ENCODE results near the gene CYBRD1. TPM values are rescaled to one million over a fixed set of nuclear protein-coding genes. Genes with fewer than 3 reads are reported as not detected.

The CYBRD1 gene
- total RNA-seq, 1 donor from 2014 or later: 148 TPM

GRCh38 chr2:171514908-171515582, 7.2 kb upstream of the CYBRD1 start:
- Mint-ChIP-seq H3K27ac (ENCODE audit: unreplicated experiment) (no peak overlapping the region), H3K4me1 (ENCODE audit: unreplicated experiment) (peaks cover 8% of the 10 kb centered on the region), H3K9me3 (ENCODE audit: unreplicated experiment) (no peaks in the 10 kb centered on the region), H3K36me3 (ENCODE audit: unreplicated experiment) (no peaks in the 10 kb centered on the region), H3K4me3 (ENCODE audit: unreplicated experiment) (no peak overlapping the region), H3K27me3 (ENCODE audit: unreplicated experiment) (no peaks in the 10 kb centered on the region)
- no peak for DNase-seq (ENCODE audit: extremely low spot score, unreplicated experiment)
- TF ChIP-seq CTCF (IDR thresholded peaks at IDR 0.05): no peak

- Mint-ChIP-seq H3K9me3 (ENCODE audit: unreplicated experiment) (no peaks in the 10 kb centered on the region), H3K36me3 (ENCODE audit: unreplicated experiment) (no peaks in the 10 kb centered on the region), H3K4me3 (ENCODE audit: unreplicated experiment) (no peak overlapping the region), H3K27me3 (ENCODE audit: unreplicated experiment) (no peaks in the 10 kb centered on the region), H3K27ac (ENCODE audit: unreplicated experiment) (no peak overlapping the region), H3K4me1 (ENCODE audit: unreplicated experiment) (peaks cover 8% of the 10 kb centered on the region)
- no peak for DNase-seq (ENCODE audit: extremely low spot score, unreplicated experiment)
- TF ChIP-seq CTCF (IDR thresholded peaks at IDR 0.05): no peak
Measured at GRCh38 chr2:171515672-171516298, 6.5 kb upstream of the CYBRD1 start.

GRCh38 chr2:171516793-171517192, 5.5 kb upstream of the CYBRD1 start:
- Mint-ChIP-seq H3K4me3 (ENCODE audit: unreplicated experiment) (no peak overlapping the region), H3K4me1 (ENCODE audit: unreplicated experiment) (peaks cover 17% of the 10 kb centered on the region), H3K27me3 (ENCODE audit: unreplicated experiment) (no peaks in the 10 kb centered on the region), H3K9me3 (ENCODE audit: unreplicated experiment) (no peaks in the 10 kb centered on the region), H3K27ac (ENCODE audit: unreplicated experiment) (no peak overlapping the region), H3K36me3 (ENCODE audit: unreplicated experiment) (no peaks in the 10 kb centered on the region)
- no peak for DNase-seq (ENCODE audit: extremely low spot score, unreplicated experiment)
- no peak for TF ChIP-seq CTCF (IDR thresholded peaks at IDR 0.05)

GRCh38 chr2:171520471-171520870, 1.8 kb upstream of the CYBRD1 start:
- Mint-ChIP-seq H3K4me3 (ENCODE audit: unreplicated experiment) (no peak overlapping the region), H3K9me3 (ENCODE audit: unreplicated experiment) (no peaks in the 10 kb centered on the region), H3K27me3 (ENCODE audit: unreplicated experiment) (no peaks in the 10 kb centered on the region), H3K36me3 (ENCODE audit: unreplicated experiment) (peaks cover 4% of the 10 kb centered on the region), H3K4me1 (ENCODE audit: unreplicated experiment) (peaks cover 38% of the 10 kb centered on the region), H3K27ac (ENCODE audit: unreplicated experiment) (no peak overlapping the region)
- DNase-seq (ENCODE audit: extremely low spot score, unreplicated experiment): no peak
- no peak for TF ChIP-seq CTCF (IDR thresholded peaks at IDR 0.05)

GRCh38 chr2:171521361-171522051, 768 bp upstream of the CYBRD1 start:
- H3K9me3 Mint-ChIP-seq (ENCODE audit: unreplicated experiment): no peaks in the 10 kb centered on the region
- DNase-seq (ENCODE audit: extremely low spot score, unreplicated experiment): no peak
- TF ChIP-seq CTCF (IDR thresholded peaks at IDR 0.05): no peak
- peak overlapping the region; percentile 93 for H3K4me3 Mint-ChIP-seq (ENCODE audit: unreplicated experiment)
- H3K4me1 Mint-ChIP-seq (ENCODE audit: unreplicated experiment): peaks cover 30% of the 10 kb centered on the region
- H3K36me3 Mint-ChIP-seq (ENCODE audit: unreplicated experiment): peaks cover 5% of the 10 kb centered on the region
- H3K27ac Mint-ChIP-seq (ENCODE audit: unreplicated experiment): peak overlapping the region; percentile 94
- no peaks in the 10 kb centered on the region for H3K27me3 Mint-ChIP-seq (ENCODE audit: unreplicated experiment)

Data from osteocyte (in vitro differentiated cells).